Measurements from ENCODE around the gene RNF150.
"Not testable (repeated sequence)": the region's sequence is repeated elsewhere in the genome, so short reads cannot be mapped to it uniquely, and the experiment has no call there.

RNF150 gene

DNA sequence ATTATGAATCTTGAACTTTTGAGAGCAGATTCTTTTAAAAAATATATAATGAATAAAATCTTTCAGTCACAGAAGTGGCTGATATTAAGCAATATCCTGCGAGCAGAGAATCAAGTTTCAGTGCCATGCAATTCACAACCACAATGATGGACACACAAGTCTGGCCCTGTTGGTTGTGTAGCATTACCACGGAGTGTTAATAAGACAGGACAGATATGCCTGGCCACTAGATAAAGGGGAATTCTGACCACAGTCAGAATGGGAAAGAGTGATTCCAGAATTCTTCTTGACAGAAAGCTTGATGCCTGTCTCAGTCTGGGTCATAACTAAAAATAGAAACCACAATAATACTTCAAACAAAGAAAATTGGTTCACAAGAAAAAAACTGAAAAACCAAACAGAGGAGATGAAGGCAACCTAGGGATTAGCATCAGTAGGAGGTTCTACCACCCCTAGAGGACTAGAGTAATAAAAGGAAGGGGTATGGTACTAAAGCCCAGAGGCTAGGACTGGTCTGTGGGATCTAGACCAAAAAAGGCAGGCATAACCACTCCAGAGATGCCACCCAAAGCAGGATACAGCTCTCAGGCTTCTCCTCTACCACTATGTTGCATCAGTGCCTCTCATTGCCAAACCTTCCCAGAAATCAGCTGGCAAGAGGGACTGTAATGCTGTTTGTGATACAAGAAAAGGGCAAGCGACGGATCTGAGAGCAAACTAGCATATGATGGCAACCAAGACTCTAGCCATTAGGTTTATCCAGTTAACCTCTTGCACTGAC lies 59.0 kb downstream of the RNF150 start:
- DNase-seq: no peak

GRCh38 chr4:141066690-141067089 lies 66.6 kb downstream of the RNF150 start:
- no peak for DNase-seq

GRCh38 chr4:141065872-141066271 lies 67.4 kb downstream of the RNF150 start:
- DNase-seq: no peak

GRCh38 chr4:141062651-141063050 lies 70.6 kb downstream of the RNF150 start:
- DNase-seq: no peak

DNA sequence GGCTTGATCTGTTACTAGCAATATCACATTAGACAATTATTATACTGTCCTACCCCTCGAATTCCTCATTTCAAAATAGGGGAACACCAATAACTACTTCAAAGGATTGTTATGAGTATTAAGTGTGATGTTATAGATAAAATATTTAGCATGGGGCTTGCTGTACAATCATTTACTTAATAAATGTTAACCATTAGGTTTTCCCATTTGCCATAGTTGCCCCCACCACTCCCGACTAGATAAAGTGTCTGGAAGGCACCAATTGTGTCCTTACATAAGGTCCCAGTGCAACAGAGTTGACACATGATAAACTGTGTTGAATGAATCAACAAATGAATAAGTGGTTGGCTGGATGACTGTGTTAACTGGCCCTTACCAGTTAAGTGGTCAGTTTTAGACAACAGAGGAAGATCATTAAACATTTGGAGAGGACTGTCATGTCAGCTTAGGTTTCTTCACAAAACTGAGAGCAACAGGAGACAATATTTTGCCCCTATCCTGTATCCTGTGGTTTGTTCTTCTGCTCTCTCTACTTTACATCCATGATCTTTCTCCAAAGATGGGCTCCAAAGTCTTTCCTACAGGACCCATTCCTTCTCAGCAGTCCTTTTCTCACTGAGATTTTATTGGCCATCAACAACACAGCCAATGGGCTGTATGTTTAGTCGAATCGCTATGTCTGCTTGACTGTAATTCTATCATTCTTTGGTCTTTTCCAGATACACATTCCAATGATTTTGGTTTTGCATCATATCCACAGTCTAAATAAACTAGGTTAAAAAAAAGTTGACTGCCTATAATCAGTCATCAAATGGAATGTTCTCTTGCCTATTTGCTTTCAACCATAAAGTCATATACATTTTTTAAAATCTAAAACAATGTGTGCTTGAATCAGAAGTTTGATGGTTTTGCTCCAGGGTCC lies 74.4 kb downstream of the RNF150 start:
- DNase-seq: no peak

- DNase-seq: no peak
Measured at GRCh38 chr4:141057582-141057981, 75.7 kb downstream of the RNF150 start.

DNA sequence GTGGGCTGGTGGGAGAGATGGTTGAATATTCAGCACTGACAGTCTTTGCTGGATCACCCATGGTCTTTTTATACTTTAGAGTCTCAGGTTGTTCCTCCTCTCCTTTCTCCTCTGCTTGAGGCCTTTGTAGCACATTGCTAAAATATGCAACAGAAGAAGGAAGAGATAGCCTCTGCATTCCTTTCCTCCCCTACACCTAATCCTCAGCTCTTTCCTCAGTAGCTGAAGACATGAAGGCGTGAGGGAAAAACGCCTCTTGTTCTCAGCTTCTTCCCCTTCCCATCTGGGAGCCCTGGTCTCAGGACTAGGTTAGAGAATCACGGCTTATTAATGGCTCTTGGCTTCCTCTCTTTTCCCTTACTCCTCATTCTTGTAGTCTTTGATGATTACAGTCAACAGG lies 76.8 kb downstream of the RNF150 start:
- no peak for DNase-seq

- no peak for DNase-seq
Measured at GRCh38 chr4:141054446-141054845, 78.8 kb downstream of the RNF150 start.

GRCh38 chr4:141050999-141051398 lies 82.3 kb downstream of the RNF150 start:
- DNase-seq: not testable (repeated sequence)

- DNase-seq: no peak
Measured at GRCh38 chr4:141047228-141047884, 85.9 kb downstream of the RNF150 start.

- no peak for DNase-seq
Measured at GRCh38 chr4:141046255-141046654, 87.0 kb downstream of the RNF150 start.

GRCh38 chr4:141045848-141046247 lies 87.4 kb downstream of the RNF150 start:
- DNase-seq: no peak

- DNase-seq: no peak
Measured at GRCh38 chr4:141041021-141041476, 92.2 kb downstream of the RNF150 start.

- DNase-seq: no peak
Measured at GRCh38 chr4:141039156-141039555, 94.1 kb downstream of the RNF150 start.

GRCh38 chr4:141038428-141038827 lies 94.8 kb downstream of the RNF150 start:
- DNase-seq: no peak

GRCh38 chr4:141037446-141037845 lies 95.8 kb downstream of the RNF150 start:
- DNase-seq: no peak

- DNase-seq: no peak
Measured at GRCh38 chr4:141036786-141037185, 96.5 kb downstream of the RNF150 start.

DNA sequence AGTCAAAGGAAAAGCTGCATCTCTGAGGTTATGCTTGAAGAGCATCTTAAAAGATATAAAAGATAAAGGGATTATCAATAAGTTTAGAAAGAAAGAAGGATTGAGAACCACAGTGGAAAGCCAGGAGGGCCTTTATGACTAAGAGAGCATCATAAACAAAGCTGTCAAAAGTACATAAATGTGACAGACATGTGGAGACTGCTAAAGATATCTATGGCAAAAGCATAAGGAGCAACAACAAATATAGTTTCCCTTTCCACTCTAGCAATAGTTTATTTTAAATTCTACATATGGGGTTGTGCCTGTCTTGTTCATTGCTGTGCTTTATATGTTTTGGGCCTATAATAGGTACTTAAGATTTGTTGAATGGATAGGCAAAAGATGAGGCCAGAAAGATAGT lies 97.3 kb downstream of the RNF150 start:
- no peak for DNase-seq

DNA sequence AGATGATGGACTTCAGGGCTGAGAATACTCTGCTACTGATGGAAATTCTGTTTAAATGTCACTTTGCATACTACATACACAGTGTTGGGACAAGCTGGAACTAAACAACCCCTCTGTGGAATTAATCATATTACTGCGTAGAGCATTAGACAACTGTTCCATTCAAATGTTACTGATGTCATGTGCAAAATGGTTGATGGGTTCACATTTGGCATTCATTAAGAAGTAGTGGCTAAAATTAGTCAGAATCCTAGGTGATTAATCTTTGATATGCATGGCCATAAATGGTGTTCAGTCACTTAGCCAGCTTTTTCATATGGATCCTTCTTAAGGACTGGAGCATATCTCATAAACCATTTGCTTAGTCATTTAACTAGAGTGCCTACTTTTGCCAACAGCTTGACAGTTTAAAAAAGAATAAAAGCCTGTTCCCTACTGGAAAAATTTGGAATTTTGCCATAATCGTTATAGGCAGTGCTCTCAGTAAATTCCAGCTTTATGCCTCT lies 105.2 kb downstream of the RNF150 start:
- no peak for DNase-seq

- no peak for DNase-seq
Measured at GRCh38 chr4:141027421-141027820, 105.8 kb downstream of the RNF150 start.

- DNase-seq: no peak
Measured at GRCh38 chr4:141026900-141027299, 106.4 kb downstream of the RNF150 start.

- no peak for DNase-seq
Measured at GRCh38 chr4:141023051-141023450, 110.2 kb downstream of the RNF150 start.

- no peak for DNase-seq
Measured at GRCh38 chr4:141022111-141022695, 111.1 kb downstream of the RNF150 start.

Measured in activated CD4-positive, CD25-positive, alpha-beta regulatory T cell (primary cell).